NT2/D1 (cell line): Measurements from ENCODE around the gene ABT1.
"Not testable (repeated sequence)": the region's sequence is repeated elsewhere in the genome, so short reads cannot be mapped to it uniquely, and the experiment has no call there.

ENCODE experiments used
- SUZ12 ChIP-seq: IDR thresholded peaks from 2 replicates; pipeline ENCODE4 v1.6.1; 2011; ENCODE audit not compliant: insufficient read length, insufficient read depth; ENCODE audit errors: extremely low read depth
- YY1 ChIP-seq: IDR thresholded peaks from 2 replicates; pipeline ENCODE4 v1.6.1; 2011; ENCODE audit not compliant: insufficient read length, insufficient read depth
- ZNF274 ChIP-seq: IDR thresholded peaks from 2 replicates; pipeline ENCODE4 v1.6.1; 2011; ENCODE audit warnings: mild to moderate bottlenecking, low read depth, low read length

GRCh38 chr6:26547363-26547762 is 49.4 kb upstream of the ABT1 start:
- not testable (repeated sequence) for TF ChIP-seq ZNF274, YY1, SUZ12
